ENCODE data around the gene LBHD1. TPM values are rescaled to one million over a fixed set of nuclear protein-coding genes. Genes with fewer than 3 reads are reported as not detected.
A peak's percentile ranks its signal among the peaks of the same experiment; 100 is the strongest.

LBHD1 gene
- total RNA-seq, 1 experiment from 2014 or later = 16.1 TPM

DNA sequence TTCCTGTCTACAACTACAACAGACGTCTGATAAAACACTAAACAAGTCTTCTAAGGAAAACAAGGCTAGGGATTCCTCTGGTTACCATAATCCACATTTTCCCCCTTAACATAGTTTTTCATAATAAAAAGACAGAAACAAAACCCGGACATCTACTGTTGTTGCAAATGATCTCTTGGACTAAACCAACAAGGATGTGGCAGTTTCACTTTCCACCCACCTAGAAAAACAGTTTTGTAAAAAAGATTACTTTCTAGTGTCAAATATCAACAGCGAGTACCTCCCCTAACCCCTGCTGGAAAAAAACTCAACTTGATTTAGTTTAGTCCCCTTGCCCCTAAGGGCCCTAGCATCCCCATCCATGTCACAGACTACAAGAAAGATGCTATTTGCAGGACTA lies 40.8 kb upstream of the LBHD1 start:
- POLR2A ChIA-PET (ENCODE audit: unreplicated experiment) = no interaction called here
- Histone ChIP-seq H3K4me1 (replicated peaks; ENCODE audit: insufficient read depth) (peaks cover 21% of the 10 kb centered on the region), H3K9me3 (ENCODE audit: insufficient read depth, low read depth) (no peaks in the 10 kb centered on the region), H3K36me3 (ENCODE audit: low read depth) (peaks cover 46% of the 10 kb centered on the region), H3F3A (ENCODE audit: insufficient read depth, low read depth) (peaks cover 65% of the 10 kb centered on the region), H3K27ac (peak overlapping the region; percentile 42), H3K79me2 (ENCODE audit: low read depth) (peaks cover 24% of the 10 kb centered on the region), H4K20me1 (ENCODE audit: insufficient read depth) (no peaks in the 10 kb centered on the region), H3K4me2 (no peak overlapping the region), H3K4me3 (no peak overlapping the region), H3K27me3 (ENCODE audit: insufficient read depth, low read depth) (no peaks in the 10 kb centered on the region), H2AFZ (no peak overlapping the region), H3K9me2 (ENCODE audit: insufficient read depth) (no peaks in the 10 kb centered on the region)
- CTCF ChIA-PET = no interaction called here
- TF ChIP-seq EZH2 (IDR thresholded peaks at IDR 0.05; ENCODE audit: low read depth) = no peak
- TF ChIP-seq, protein P1, sequence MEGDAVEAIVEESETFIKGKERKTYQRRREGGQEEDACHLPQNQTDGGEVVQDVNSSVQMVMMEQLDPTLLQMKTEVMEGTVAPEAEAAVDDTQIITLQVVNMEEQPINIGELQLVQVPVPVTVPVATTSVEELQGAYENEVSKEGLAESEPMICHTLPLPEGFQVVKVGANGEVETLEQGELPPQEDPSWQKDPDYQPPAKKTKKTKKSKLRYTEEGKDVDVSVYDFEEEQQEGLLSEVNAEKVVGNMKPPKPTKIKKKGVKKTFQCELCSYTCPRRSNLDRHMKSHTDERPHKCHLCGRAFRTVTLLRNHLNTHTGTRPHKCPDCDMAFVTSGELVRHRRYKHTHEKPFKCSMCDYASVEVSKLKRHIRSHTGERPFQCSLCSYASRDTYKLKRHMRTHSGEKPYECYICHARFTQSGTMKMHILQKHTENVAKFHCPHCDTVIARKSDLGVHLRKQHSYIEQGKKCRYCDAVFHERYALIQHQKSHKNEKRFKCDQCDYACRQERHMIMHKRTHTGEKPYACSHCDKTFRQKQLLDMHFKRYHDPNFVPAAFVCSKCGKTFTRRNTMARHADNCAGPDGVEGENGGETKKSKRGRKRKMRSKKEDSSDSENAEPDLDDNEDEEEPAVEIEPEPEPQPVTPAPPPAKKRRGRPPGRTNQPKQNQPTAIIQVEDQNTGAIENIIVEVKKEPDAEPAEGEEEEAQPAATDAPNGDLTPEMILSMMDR (conservative IDR thresholded peaks at IDR 0.05) = no peak
- no peak for DNase-seq
- intact Hi-C loops (cut with micrococcal nuclease; ENCODE audit: unreplicated experiment) = no loop called here
- no TSS peak for BruUV-seq (replicated peaks)

DNA sequence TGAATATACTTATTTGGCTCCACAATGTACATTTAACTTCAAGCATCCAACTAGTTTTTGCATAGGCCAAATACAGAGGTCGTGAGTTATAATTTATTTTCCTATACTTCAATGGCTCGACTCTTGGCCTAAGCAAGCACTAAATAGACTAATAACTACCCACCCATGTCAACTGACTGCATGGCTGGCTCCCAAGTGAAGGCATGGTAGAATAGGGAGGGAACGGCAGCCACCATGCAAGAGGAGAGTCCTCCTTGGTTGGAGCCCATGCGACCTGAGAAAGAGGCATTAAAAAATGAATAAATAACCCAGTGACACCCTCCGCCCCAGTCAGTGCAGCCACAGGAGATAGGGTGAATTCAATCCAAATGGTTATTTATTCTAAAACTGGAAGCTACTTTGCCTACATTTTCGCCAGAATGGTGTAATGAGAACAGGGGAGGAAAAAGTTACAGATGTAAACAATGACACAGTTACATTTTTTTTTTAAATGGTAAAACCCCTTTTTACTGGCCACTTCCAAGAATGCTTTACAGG lies 40.3 kb upstream of the LBHD1 start:
- Histone ChIP-seq H3K36me3 (ENCODE audit: low read depth) (peaks cover 41% of the 10 kb centered on the region), H3K9me3 (ENCODE audit: insufficient read depth, low read depth) (no peaks in the 10 kb centered on the region), H3K27me3 (ENCODE audit: insufficient read depth, low read depth) (no peaks in the 10 kb centered on the region), H4K20me1 (ENCODE audit: insufficient read depth) (no peaks in the 10 kb centered on the region), H2AFZ (no peak overlapping the region), H3K4me3 (no peak overlapping the region), H3K4me1 (replicated peaks; ENCODE audit: insufficient read depth) (peaks cover 22% of the 10 kb centered on the region), H3K27ac (peak overlapping the region; percentile 42; the same call in 1 of the 2 replicates), H3K79me2 (ENCODE audit: low read depth) (peaks cover 19% of the 10 kb centered on the region), H3K9me2 (ENCODE audit: insufficient read depth) (no peaks in the 10 kb centered on the region), H3K4me2 (no peak overlapping the region), H3F3A (ENCODE audit: insufficient read depth, low read depth) (peaks cover 62% of the 10 kb centered on the region)
- TF ChIP-seq, protein P1 (conservative IDR thresholded peaks at IDR 0.05) = no peak
- TF ChIP-seq EZH2 (IDR thresholded peaks at IDR 0.05; ENCODE audit: low read depth) = no peak
- intact Hi-C loops (cut with micrococcal nuclease; ENCODE audit: unreplicated experiment) = no loop called here
- no TSS peak for BruUV-seq (replicated peaks)
- POLR2A ChIA-PET (ENCODE audit: unreplicated experiment) = no interaction called here
- no peak for DNase-seq
- CTCF ChIA-PET = interaction anchor here (0.6 kb wide), 1 partner anchor 120 kb away, joined by 8 read pairs; no protein-coding TSS in a partner anchor

DNA sequence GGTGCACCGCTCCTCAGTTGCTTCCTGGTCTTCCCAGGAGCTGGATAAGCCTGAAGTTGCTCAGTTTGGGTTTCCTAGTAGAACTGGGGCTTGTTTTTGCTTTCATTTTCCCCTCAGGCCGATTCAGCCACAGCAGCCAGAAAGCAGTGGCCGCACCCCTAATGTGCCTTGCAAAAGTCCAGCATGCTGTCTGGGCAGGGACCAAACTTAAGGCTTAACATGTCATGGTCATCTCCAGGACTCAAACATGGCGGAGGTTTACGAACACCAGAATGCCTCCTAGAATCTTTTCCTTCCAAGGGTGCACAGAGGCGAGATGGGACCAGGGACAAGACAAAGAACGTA lies 37.9 kb upstream of the LBHD1 start:
- ChIA-PET POLR2A (ENCODE audit: unreplicated experiment) (interaction anchor here (0.6 kb wide), 2 partner anchors 44 to 88 kb away, joined by 5 to 10 read pairs; partner anchors contain the start of genes B3GAT3 and ZBTB3), CTCF (interaction anchor here (0.6 kb wide), 1 partner anchor 87 kb away, joined by 5 read pairs; no protein-coding TSS in a partner anchor)
- no peak for TF ChIP-seq EZH2 (IDR thresholded peaks at IDR 0.05; ENCODE audit: low read depth)
- TF ChIP-seq, protein P1 (conservative IDR thresholded peaks at IDR 0.05) = peak; percentile 21; the same call in 1 of the 2 replicates
- Histone ChIP-seq H3K9me2 (ENCODE audit: insufficient read depth) (no peaks in the 10 kb centered on the region), H3K27ac (peak overlapping the region; percentile 87), H3K9me3 (ENCODE audit: insufficient read depth, low read depth) (no peaks in the 10 kb centered on the region), H4K20me1 (ENCODE audit: insufficient read depth) (no peaks in the 10 kb centered on the region), H3K4me1 (replicated peaks; ENCODE audit: insufficient read depth) (peaks cover 31% of the 10 kb centered on the region), H3K79me2 (ENCODE audit: low read depth) (peaks cover 7% of the 10 kb centered on the region), H3F3A (ENCODE audit: insufficient read depth, low read depth) (peaks cover 70% of the 10 kb centered on the region), H3K36me3 (ENCODE audit: low read depth) (peaks cover 20% of the 10 kb centered on the region), H3K4me2 (peak overlapping the region; percentile 69), H3K27me3 (ENCODE audit: insufficient read depth, low read depth) (no peaks in the 10 kb centered on the region), H3K4me3 (peak overlapping the region; percentile 54), H2AFZ (peak overlapping the region; percentile 90)
- BruUV-seq (replicated peaks) = TSS peak; percentile 79
- no peak for DNase-seq
- intact Hi-C loops (cut with micrococcal nuclease; ENCODE audit: unreplicated experiment) = no loop called here
